ENCODE results near the gene SPP1. TPM values are rescaled to one million over a fixed set of nuclear protein-coding genes. Genes with fewer than 3 reads are reported as not detected.
"Not testable (repeated sequence)": the region's sequence is repeated elsewhere in the genome, so short reads cannot be mapped to it uniquely, and the experiment has no call there.

SPP1 gene
- polyA plus RNA-seq, 1 donor (not counting 4 experiments of a cell fraction or from before 2014, with no cell fraction given): 0.84 TPM

- Histone ChIP-seq H3K79me2 (ENCODE audit: control insufficient read depth, insufficient read depth, low read length) (no peaks in the 10 kb centered on the region), H3K4me1 (ENCODE audit: control insufficient read depth, extremely low read depth, insufficient read depth, low read length) (no peaks in the 10 kb centered on the region), H3K9me3 (ENCODE audit: control insufficient read depth, low read depth, low read length) (no peaks in the 10 kb centered on the region), H3K9ac (ENCODE audit: control insufficient read depth, extremely low read depth, insufficient read depth, low read length) (no peak overlapping the region), H2AFZ (ENCODE audit: control insufficient read depth, low read length) (no peak overlapping the region), H3K4me2 (ENCODE audit: control insufficient read depth, extremely low read depth, insufficient read depth, low read depth, low read length) (no peak overlapping the region), H3K4me3 (ENCODE audit: control insufficient read depth in 2 of 3, extremely low read depth in 1 of 3, insufficient read depth in 2 of 3, low read depth in 1 of 3, low read length in 3 of 3) (no peak overlapping the region), H4K20me1 (ENCODE audit: control insufficient read depth, extremely low read depth, insufficient read depth, low read length) (no peaks in the 10 kb centered on the region), H3K27me3 (ENCODE audit: control insufficient read depth, extremely low read depth, insufficient read depth, low read length) (no peaks in the 10 kb centered on the region), H3K27ac (ENCODE audit: control insufficient read depth, insufficient read depth, low read length) (no peak overlapping the region), H3K36me3 (ENCODE audit: control insufficient read depth in 2 of 2, extremely low read depth in 1 of 2, insufficient read depth in 2 of 2, low read length in 2 of 2) (no peaks in the 10 kb centered on the region), H3K9me1 (ENCODE audit: control insufficient read depth, extremely low read depth, insufficient read depth, low read length) (no peaks in the 10 kb centered on the region)
- FAIRE-seq (no peak), DNase-seq (ENCODE audit: low read depth, low spot score) (no peak)
- dilution Hi-C loops (cut with MboI; ENCODE audit: extremely low pct_ligation_motif_present, low sequenced_read_pairs): no loop called here
- TF ChIP-seq CTCF (optimal IDR thresholded peaks at IDR 0.05 in 1 of 3, IDR thresholded peaks at IDR 0.05 in 1 of 3, conservative IDR thresholded peaks at IDR 0.05 in 1 of 3; ENCODE audit: extremely low read depth in 1 of 3, insufficient read depth in 2 of 3, low read length in 3 of 3) (no peak), EZH2 (IDR thresholded peaks at IDR 0.05; ENCODE audit: low read length) (no peak)
These were observed 41.3 kb upstream of the SPP1 start for GRCh38 chr4:87934157-87934704.

- Histone ChIP-seq H3K36me3 (ENCODE audit: control insufficient read depth in 2 of 2, extremely low read depth in 1 of 2, insufficient read depth in 2 of 2, low read length in 2 of 2) (no peaks in the 10 kb centered on the region), H3K9ac (ENCODE audit: control insufficient read depth, extremely low read depth, insufficient read depth, low read length) (no peak overlapping the region), H3K4me3 (ENCODE audit: control insufficient read depth in 2 of 3, extremely low read depth in 1 of 3, insufficient read depth in 2 of 3, low read depth in 1 of 3, low read length in 3 of 3) (no peak overlapping the region), H2AFZ (ENCODE audit: control insufficient read depth, low read length) (no peak overlapping the region), H3K4me1 (ENCODE audit: control insufficient read depth, extremely low read depth, insufficient read depth, low read length) (no peaks in the 10 kb centered on the region), H3K27ac (ENCODE audit: control insufficient read depth, insufficient read depth, low read length) (no peak overlapping the region), H3K27me3 (ENCODE audit: control insufficient read depth, extremely low read depth, insufficient read depth, low read length) (peaks cover 4% of the 10 kb centered on the region), H4K20me1 (ENCODE audit: control insufficient read depth, extremely low read depth, insufficient read depth, low read length) (no peaks in the 10 kb centered on the region), H3K9me1 (ENCODE audit: control insufficient read depth, extremely low read depth, insufficient read depth, low read length) (no peaks in the 10 kb centered on the region), H3K4me2 (ENCODE audit: control insufficient read depth, extremely low read depth, insufficient read depth, low read depth, low read length) (no peak overlapping the region), H3K9me3 (ENCODE audit: control insufficient read depth, low read depth, low read length) (no peaks in the 10 kb centered on the region), H3K79me2 (ENCODE audit: control insufficient read depth, insufficient read depth, low read length) (no peaks in the 10 kb centered on the region)
- no peak for DNase-seq (ENCODE audit: low read depth, low spot score)
- TF ChIP-seq EZH2 (IDR thresholded peaks at IDR 0.05; ENCODE audit: low read length) (no peak), CTCF (optimal IDR thresholded peaks at IDR 0.05 in 1 of 3, IDR thresholded peaks at IDR 0.05 in 1 of 3, conservative IDR thresholded peaks at IDR 0.05 in 1 of 3; ENCODE audit: extremely low read depth in 1 of 3, insufficient read depth in 2 of 3, low read length in 3 of 3) (no peak)
- no peak for FAIRE-seq
- dilution Hi-C loops (cut with MboI; ENCODE audit: extremely low pct_ligation_motif_present, low sequenced_read_pairs): no loop called here
These were observed 40.5 kb upstream of the SPP1 start for GRCh38 chr4:87934973-87935372.

- H2AFZ ChIP-seq (ENCODE audit: control insufficient read depth, low read length); H3K36me3 ChIP-seq (ENCODE audit: control insufficient read depth in 2 of 2, extremely low read depth in 1 of 2, insufficient read depth in 2 of 2, low read length in 2 of 2); H4K20me1 ChIP-seq (ENCODE audit: control insufficient read depth, extremely low read depth, insufficient read depth, low read length); dilution Hi-C loops (cut with MboI; ENCODE audit: extremely low pct_ligation_motif_present, low sequenced_read_pairs); H3K27ac ChIP-seq (ENCODE audit: control insufficient read depth, insufficient read depth, low read length); H3K9me3 ChIP-seq (ENCODE audit: control insufficient read depth, low read depth, low read length); H3K4me3 ChIP-seq (ENCODE audit: control insufficient read depth in 2 of 3, extremely low read depth in 1 of 3, insufficient read depth in 2 of 3, low read depth in 1 of 3, low read length in 3 of 3); H3K79me2 ChIP-seq (ENCODE audit: control insufficient read depth, insufficient read depth, low read length); H3K4me2 ChIP-seq (ENCODE audit: control insufficient read depth, extremely low read depth, insufficient read depth, low read depth, low read length); FAIRE-seq; H3K9ac ChIP-seq (ENCODE audit: control insufficient read depth, extremely low read depth, insufficient read depth, low read length); DNase-seq (ENCODE audit: low read depth, low spot score); H3K9me1 ChIP-seq (ENCODE audit: control insufficient read depth, extremely low read depth, insufficient read depth, low read length); H3K27me3 ChIP-seq (ENCODE audit: control insufficient read depth, extremely low read depth, insufficient read depth, low read length); H3K4me1 ChIP-seq (ENCODE audit: control insufficient read depth, extremely low read depth, insufficient read depth, low read length): not testable (repeated sequence)
These were observed 39.6 kb upstream of the SPP1 start for GRCh38 chr4:87935954-87936353.
